NCI-H82 (cell line): Measurements from ENCODE around the gene ERCC1.
"Not testable (repeated sequence)": the region's sequence is repeated elsewhere in the genome, so short reads cannot be mapped to it uniquely, and the experiment has no call there.

Experiments
- DNase-seq: peaks from one replicate; lab custom pipeline; 2025; lab: John Stamatoyannopoulos, UW

The ERCC1 gene

GRCh38 chr19:45455707-45456499 lies 32.2 kb upstream of the ERCC1 start:
- peak; percentile 23 for DNase-seq

- DNase-seq: no peak
Observed at GRCh38 chr19:45451850-45452387, 28.2 kb upstream of the ERCC1 start.

- DNase-seq: peak; percentile 36
Observed at GRCh38 chr19:45451131-45451849, 27.6 kb upstream of the ERCC1 start.

GRCh38 chr19:45450012-45450333 lies 26.3 kb upstream of the ERCC1 start:
- no peak for DNase-seq

GRCh38 chr19:45448887-45449299 lies 25.2 kb upstream of the ERCC1 start:
- DNase-seq: no peak

GRCh38 chr19:45448425-45448756 lies 24.7 kb upstream of the ERCC1 start:
- no peak for DNase-seq

GRCh38 chr19:45446944-45447343 lies 23.2 kb upstream of the ERCC1 start:
- DNase-seq: no peak

- DNase-seq: peak; percentile 66
Observed at GRCh38 chr19:45446295-45446694, 22.6 kb upstream of the ERCC1 start.

GRCh38 chr19:45445139-45445538 lies 21.4 kb upstream of the ERCC1 start:
- no peak for DNase-seq

- DNase-seq: peak; percentile 89
Observed at GRCh38 chr19:45444318-45445041, 20.8 kb upstream of the ERCC1 start.

- peak; percentile 92 for DNase-seq
Observed at GRCh38 chr19:45443462-45444317, 20.0 kb upstream of the ERCC1 start.

- DNase-seq: peak; percentile 82
Observed at GRCh38 chr19:45442778-45443461, 19.2 kb upstream of the ERCC1 start.

GRCh38 chr19:45442408-45442777 lies 18.7 kb upstream of the ERCC1 start:
- no peak for DNase-seq

- peak; percentile 69 for DNase-seq
Observed at GRCh38 chr19:45440873-45441654, 17.3 kb upstream of the ERCC1 start.

GRCh38 chr19:45440259-45440638 lies 16.5 kb upstream of the ERCC1 start:
- peak; percentile 55 for DNase-seq

GRCh38 chr19:45439569-45440258 lies 16.0 kb upstream of the ERCC1 start:
- DNase-seq: peak; percentile 86

- no peak for DNase-seq
Observed at GRCh38 chr19:45439190-45439568, 15.5 kb upstream of the ERCC1 start.

- DNase-seq: no peak
Observed at GRCh38 chr19:45437328-45437727, 13.6 kb upstream of the ERCC1 start.

GRCh38 chr19:45432543-45432942 lies 8.8 kb upstream of the ERCC1 start:
- DNase-seq: not testable (repeated sequence)

GRCh38 chr19:45431008-45431407 lies 7.3 kb upstream of the ERCC1 start:
- DNase-seq: not testable (repeated sequence)
